NCI-H128 (cell line): Measurements from ENCODE around the gene KCNH1.

ENCODE experiments used
- DNase-seq: peaks from one replicate; lab custom pipeline; 2025; ENCODE audit not compliant: unreplicated experiment; lab: John Stamatoyannopoulos, UW

KCNH1 gene

DNA sequence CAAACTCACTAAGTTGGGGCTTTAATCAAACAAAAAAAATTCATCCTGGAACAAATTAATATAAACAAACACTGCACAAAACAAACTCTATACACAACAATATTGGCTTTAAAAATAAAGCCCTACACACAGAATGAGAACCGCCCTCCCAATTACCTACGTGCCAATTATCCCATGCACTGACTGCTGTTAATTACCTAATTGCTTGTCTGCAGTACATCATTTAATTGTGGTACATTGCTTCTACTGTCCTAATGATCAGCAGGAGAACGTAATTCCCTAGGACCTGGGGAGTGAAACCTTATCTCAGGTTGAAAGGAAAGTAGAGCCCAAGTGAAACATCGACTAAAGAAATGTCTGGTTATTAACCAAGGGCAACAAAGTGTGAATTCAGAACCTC is 364.5 kb downstream of the KCNH1 start:
- DNase-seq: no peak

DNA sequence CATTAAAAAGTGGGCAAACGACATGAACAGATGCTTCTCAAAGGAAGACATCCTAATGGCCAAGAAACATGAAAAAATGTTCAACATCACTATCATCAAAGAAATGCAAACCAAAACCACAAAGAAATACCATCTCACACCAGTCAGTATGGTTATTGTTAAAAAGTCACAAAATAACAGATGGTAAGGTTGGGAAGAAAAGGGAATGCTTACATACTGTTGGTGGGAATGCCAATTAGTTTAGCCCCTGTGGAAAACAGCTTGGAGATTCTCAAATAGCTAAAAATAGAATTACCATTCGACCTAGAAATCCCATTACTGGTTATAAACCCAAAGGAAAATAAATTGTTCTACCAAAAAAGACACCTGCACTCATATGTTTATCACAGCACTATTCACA is 369.4 kb downstream of the KCNH1 start:
- DNase-seq: no peak

DNA sequence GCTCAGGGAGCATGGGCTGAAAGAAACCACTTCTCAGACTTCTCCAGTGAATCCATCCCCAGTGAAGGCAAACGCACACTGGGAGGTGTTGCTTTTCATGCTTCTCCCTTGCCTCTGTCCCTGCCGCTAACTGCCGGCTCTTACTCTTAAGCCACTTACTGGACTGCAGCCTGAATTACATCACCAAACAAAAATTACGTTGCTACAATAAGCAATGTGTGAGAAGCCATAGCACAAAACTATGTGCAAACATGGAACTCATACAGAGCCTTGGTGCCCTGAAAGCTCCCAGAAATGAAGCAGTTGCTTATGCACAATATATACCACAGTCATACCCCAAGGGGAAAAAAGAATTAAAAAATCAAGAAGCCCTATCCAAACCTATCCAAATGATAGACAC is 375.2 kb downstream of the KCNH1 start:
- DNase-seq: no peak

DNA sequence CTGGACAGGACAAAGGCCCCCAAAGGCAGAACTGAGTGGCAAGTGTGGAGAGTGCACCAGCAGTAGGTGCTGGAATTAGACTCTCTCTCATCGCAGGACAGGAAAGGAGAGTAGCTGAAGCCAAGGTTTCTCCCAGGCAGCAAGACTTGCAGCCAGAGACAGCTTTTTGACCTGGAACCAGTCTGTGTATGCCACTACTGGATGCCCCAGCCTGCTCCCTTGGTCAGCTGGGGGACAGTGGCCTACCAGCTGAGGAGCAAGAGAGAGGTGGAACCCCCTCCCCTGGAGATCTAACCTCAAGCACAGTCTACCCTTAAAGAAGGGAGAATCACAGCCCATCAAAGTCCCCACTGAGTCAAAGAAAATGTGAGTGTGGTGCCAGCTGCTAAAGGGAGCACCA is 375.7 kb downstream of the KCNH1 start:
- DNase-seq: no peak

DNA sequence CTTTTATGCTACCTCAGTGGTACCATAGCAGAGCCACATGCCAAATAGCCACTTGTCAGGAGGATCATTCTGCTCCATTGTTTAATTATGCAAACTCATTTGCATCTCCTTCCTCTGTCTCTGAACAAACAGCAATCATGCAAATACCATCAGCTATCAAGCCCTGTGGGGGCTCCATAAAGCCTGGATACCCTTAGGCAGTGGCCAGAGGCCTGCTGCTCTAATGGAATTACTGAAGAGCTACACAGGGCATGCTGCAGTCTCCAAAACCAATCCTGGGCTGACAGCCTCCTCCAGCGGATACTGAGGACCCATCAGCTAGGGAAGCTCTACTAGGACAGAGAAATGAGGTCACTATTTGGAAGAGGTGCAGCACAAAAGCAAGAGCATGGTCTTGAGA is 376.3 kb downstream of the KCNH1 start:
- no peak for DNase-seq

DNA sequence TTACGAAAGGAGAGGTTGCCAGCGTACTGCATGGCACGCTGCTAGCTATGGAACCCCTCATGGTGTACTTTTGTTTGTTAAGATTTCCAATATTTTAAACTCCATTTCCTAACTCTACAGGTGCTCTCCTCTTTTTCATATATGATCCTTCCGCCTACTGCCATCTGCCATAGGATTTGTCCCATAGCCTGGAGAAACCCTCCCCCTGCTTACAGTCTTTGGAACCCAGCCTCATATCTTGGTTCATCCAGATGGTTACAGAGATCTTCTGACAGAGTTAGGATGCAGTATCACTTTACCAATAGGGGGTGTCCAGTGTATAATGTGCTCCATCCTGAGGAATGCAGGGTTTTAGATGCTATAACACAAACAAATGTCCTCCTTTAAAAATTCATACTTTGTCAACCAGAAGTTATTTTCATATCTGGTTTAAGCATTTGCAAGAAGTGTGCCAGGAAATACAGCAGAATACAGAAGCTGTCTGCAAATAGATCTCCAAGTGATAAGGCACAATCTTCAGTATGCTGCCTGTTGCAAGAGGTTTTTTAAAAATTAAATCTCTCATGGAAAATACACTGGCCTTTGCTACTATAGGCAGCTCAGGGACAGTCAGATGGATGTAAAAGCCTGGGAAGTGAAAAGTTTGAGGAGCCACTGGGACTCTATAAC is 377.8 kb downstream of the KCNH1 start:
- DNase-seq: no peak

DNA sequence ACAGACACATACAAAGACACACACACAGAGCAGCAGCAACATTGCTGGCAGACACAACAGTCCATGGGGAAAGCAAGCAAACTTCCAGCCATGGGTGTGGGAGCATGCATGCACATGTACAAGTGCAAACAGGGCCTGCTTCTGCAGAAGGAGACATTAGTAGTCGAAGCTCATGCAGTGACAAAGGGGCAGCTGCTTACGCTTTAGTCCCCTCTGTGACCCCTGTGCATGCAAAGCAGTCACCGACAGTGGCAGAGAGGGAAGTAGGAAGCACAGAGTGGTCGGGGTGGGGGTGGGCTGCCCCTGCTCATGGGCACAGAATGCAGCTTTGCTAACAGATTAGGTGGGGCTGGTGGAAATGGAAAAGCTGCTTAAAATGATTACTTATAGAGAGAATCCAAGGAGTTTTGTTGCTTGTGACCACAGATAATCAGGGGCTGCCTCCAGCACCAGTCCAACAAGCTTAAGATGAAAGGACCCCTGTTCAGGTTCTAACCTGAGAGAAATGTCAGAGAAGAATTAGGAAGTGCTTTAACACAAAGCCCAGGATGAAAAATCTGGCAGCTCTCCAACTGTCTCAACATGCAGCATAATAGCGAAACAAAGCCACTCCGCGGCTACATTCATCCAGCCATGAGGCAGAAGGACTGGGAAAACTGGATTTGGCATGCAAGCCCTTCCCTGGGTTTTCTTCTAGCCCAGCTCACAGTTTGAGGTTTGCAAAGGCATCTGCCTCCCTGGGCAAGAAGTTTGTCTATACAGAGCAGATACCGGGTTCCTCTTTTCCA is 378.9 kb downstream of the KCNH1 start:
- DNase-seq: peak; percentile 89

DNA sequence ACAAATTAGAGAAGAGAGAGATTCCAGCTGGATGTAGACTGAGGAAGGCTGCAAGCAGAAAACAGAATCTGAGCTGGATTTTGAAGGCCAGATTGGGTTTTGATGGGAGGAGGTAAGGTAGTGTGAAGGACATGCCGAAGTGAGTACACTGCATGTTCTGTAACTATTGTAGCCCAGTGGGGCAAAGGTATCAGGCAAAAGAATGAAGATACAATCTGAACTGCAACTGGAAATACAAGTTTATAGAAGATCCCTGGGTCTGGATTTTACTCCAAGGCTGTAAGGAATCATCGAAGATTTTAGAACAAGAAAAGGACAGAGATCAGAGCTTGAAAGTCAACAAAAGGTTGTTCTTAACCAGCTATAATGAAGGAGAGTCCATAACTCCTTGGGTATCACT is 382.0 kb downstream of the KCNH1 start:
- DNase-seq: no peak

DNA sequence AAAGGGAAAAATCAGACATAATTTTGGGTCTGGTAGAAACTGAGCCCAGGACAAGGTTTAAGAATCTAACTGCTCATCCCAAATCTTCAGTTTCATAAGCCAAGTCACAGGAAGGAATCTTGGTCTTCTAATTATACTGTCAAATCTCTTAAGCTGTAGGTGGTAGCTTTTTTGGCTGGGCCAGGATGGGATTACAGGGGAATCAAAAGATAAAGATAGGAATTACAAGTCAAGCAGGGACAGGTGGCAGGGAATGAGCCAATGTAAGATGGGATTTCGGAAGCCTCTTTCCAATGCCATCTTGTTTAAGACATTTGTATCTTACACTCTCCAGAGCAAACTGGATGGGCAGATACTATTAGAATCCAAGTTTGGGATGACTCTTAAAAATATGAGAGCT is 383.5 kb downstream of the KCNH1 start:
- DNase-seq: no peak

DNA sequence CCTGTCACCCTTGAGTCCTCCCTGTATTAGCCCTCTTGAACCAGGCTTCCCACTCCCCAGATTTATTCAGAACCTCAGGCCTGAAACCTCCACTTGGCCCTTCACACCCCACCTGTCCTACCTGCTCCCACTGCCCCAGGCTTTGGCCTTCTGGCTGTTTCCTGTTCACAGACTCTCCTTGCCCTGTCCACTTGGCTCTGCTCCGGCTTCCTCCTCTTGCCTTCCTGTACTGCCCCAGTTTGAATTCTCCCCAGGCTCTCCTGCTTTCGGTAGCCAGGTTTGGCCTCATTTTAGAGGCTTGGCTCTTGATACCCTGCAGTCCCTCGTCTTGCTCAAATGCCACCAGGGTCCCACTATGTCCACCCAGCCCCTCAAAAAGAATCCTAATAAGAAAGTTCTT is 385.2 kb downstream of the KCNH1 start:
- no peak for DNase-seq

DNA sequence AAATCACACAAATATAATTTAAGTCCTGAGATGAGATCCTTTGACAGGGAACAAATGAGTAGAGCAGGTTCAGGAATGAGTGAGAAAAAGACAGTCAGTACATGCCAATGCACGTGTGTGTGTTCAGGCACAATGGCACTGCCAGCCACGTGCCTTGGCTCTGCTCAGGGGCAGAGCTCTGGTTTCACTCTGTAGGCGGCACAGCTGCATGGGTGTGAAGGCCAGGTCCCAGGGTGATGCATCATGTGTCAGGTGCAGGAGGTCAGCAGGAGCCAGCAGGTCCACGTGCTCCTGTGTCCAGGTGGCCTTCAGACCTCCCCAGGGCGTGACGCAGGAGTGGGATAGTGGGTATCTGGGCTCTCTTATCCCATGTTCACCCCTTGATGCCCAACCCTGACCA is 386.1 kb downstream of the KCNH1 start:
- DNase-seq: no peak

DNA sequence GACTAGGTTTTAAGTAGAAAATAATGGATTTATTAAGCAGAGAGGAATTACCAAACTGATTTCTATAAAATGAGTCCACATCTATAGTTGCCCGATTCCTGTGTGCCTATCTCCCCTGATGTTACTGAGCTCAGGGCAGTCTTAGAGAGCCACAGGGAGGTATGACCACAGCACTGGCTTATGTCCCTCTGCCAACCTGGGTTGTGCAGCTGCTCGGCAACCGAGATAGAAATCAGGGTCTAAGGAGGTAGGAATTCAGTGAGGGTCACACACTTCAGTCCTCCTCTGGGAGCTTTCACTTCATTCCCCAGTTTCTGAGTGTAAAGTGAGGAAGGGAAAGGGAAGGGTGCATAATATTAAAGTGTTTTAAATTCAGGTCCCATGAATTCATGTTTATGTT is 386.8 kb downstream of the KCNH1 start:
- no peak for DNase-seq

DNA sequence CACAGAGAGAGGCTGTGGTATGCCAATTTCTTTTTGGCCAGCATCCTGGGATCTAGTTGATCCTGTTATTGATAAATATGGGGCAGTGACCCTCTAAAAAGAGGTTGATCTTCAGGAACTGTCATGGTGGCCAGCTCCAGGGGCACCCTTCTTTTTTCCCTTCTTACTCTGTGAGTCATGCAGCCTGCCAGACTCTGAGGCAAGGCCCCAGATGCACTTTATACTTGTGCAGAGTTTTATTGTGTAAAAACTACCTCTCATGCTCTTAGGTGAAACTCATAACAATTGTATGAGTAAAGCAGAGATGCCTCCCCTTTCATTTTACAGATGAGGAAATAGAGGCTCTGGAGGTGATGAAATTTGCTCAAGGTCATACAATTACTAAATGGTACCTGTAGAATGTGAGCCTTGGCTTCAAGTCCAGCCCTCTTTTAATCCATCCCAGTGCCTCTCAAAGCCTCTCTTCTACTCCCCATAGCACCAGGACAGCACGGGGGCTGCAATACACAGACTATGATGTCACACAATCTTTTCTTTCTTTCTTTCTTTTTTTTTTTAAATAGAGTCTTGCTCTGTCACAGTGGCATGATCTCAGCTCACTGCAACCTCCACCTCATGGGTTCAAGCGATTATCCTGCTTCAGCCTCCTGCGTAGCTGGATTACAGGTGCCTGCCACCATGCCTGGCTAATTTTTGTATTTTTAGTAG is 387.8 kb downstream of the KCNH1 start:
- no peak for DNase-seq

DNA sequence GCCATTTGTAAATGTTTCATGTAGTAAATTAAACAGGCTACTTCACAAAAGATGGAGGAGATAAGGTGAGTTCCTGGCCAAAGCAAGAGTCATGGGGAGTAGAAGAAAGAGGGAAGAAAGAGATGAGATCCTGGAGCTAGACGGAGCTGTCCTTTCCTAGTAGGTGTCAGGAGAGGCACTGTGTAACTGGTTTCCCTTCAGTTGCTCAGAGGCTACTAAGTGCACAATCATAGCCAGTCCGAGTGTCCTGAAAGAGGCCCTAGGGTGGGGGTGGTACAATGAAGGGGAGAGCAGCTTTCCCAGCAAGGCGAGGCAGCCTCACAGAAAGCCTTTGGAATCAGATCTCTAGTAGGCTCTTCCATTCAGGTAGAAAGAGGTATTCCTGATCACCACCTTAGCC is 390.9 kb downstream of the KCNH1 start:
- no peak for DNase-seq

DNA sequence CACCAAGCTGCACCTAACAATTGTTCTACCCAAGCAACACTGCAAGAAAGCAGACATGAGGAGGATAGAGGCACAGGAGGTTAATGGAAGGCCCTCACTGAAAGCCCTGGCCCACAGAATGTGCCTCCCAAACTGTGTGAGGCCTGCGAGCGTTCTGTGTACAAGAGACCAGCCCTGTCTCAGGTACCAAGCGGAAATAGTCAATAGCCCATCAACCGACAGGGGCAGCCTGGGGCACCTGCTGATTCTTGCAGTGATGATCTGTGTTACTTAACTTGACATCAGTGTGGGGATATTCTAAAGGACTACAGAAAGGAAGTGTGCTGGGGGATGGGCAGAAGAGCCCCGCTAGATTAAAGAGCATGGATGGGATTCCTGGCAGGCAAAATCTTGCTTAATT is 392.4 kb downstream of the KCNH1 start:
- DNase-seq: no peak

DNA sequence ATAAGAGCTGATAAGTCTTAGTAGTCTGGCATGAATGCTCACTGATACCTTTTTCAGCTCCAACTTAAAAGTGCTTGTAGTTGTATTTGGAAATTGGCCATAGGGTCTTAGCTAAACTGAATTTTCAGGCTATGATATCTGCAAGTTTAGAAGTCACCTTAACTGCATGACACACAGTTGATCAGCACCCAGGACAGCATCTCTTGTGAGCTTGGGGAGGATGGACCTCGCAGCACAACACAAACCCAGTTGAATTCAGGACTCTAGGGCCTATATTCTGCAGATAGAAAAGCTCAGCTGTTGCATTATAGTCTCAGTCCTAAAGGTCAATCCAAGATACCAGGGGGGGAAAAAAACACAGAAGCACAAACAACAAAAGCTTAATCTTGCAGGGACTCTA is 394.3 kb downstream of the KCNH1 start:
- no peak for DNase-seq

DNA sequence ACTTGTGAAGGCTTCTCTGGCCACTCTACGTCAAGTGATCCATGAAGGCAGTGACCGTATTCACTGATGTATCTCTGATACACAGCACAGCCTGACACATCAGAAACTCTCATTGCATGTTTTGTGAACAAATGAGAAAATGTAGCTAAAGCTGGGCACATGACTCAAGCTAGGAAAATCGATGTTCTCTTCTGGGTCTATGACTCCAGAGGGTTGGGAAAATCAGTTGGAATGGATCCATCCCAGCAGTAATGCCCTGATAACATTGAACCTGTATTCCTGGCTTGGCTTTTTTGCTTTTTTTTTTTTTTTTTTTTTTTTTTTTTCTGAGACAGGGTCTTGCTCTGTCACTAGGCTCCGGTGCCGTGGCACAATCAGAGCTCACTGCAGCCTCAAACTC is 395.7 kb downstream of the KCNH1 start:
- DNase-seq: no peak

DNA sequence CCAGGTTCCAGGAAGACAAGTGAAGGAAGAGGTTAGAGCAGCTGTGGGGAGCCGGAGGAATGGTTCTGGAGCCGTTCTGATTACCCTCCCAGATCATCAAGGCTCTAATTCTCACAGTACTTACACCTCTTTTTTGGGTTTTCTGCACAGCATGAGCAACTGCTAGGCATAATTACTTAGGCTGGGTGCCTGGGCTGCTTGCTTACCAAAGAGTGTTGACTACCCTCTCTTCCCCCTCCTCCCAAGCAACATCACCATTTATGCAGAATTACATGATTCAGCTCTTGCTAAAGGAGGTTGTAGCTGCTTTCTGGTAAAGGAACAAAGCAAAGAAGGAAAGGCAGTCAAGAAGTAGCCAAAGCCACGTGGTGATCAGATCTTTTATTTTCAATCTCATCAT is 397.2 kb downstream of the KCNH1 start:
- no peak for DNase-seq

DNA sequence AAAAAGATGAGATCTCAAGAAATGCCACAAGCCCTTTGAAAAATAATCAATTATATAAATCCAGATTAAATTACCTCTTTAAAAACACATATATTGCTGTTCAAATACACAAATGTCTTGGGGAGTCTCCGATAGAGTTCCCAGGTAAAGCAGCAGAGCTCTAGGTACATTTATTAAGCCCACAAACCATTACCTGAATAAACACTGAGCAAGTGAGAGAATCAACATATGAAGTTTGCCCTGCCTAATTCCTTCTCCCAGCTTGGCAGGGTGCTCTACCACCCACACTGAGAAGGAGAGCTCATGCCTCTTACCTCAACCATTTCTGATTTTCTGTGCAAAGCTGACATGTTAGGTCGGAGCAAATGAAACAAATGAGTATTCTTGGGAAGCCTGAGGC is 402.4 kb downstream of the KCNH1 start:
- DNase-seq: no peak

DNA sequence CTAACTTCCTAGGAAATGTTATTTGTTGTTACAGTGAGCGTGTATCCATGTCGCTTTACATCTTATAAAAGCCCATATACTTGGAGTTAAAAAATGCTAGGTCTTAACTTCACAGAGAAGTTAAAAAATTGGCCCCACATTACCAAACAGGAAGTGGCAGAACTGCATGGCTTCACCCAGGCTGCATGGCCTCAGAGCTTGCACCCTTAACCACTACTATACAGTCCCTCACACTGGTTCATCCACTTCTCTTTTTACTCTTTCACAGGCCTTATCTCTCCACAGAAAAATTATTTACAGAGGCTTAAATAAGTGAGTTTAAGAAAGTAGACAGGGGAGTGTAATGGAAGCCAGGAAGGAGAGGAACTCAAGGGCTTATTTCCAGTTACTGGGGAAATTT is 402.8 kb downstream of the KCNH1 start:
- no peak for DNase-seq

DNA sequence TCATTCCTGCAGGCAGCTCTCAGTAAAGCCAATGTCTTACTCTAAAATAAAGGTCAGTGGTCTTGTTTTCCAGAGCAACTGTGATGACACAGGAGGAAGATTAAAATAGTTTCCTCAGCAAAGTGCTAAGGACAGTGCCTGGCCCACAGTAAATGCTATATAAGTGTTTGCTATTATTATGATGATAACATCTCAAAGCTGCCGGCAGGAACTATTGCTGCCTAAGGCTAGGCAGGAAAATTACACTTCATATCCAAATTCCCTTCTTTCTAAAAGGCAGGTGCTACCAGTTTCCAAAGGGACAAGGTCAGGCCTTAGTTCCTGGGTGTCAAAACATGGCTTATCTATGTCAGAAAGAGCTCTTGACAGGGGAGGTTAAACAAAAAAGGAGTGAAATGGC is 403.9 kb downstream of the KCNH1 start:
- no peak for DNase-seq

DNA sequence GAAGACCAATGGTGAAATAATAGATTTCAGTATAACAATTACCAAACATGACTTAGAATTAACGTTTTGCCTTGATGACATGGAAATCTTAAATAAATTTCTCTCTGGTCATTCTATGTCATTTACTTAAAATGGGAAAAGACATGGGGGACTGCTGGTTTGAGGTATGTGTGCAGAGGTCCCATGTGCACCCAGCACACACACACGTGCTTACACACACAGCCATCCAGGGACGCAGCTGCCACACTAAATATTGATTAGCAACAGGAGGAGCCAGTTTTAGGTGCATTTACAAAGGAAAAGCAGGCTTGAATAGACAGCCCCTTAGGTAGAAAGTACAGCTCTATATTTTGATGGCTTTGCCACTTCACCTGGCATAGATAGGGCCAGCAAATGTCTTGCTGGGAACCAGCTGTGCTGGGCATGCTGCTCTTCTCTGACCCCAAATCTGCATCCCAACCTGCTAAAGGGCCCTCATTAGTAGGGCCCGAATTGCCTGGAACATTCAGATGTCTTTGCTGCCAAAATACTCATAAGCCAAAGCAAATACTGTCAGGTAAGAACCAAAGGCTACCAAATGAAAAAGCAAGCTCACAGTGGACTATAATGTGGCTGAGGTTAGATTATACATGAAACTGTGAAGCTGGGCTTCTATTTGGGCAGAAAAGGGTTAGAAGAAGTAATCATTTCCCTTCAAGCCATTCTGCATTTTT is 405.4 kb downstream of the KCNH1 start:
- no peak for DNase-seq
